ENCODE measurements around the gene CCDC175. TPM values are rescaled to one million over a fixed set of nuclear protein-coding genes. Genes with fewer than 3 reads are reported as not detected.

Gene CCDC175
- total RNA-seq, 4 donors from 2014 or later = 0.27 to 0.95 TPM; not detected in 2

DNA sequence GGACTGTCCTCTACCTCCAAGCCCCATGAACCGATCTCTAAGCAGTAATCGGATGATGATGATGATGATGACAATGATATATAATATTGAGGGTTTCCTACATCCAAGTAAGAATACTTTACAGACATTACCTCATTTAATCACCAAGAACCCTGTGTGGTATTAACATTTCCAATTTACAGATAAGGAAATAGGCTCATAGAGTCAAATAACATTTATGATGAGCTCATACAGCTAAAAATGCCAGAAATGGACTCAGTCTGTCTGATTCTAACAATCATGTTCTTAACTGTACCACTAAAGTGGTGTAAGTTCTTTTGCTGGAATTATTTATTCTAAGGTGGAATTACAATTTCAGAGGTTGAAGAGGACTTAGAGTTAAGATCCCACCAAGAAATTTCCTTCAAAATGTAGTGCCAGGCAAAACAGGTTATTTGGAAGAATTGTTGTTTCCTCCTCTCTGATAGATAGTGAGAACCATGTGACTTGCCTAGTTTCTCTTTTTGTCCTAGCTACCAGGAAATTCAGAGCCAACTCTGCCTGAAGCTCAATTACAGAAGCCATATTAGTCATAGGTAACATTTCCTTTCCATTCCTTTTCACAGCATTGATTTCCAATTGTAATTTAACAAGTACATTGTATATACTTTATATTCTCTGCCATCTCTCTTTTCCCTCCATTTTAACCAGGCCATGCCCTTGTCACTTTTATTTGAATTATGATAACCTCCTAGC is 23.8 kb upstream of the CCDC175 start:
- in situ Hi-C loops (cut with MboI; ENCODE audit: low pct_ligation_motif_present in 1 of 4, low pct_unique_long_range_greater_than_20kb in 1 of 4, low sequenced_read_pairs in 3 of 4) = no loop called here
- Histone ChIP-seq H3K27me3 (no peaks in the 10 kb centered on the region), H3K9me3 (no peaks in the 10 kb centered on the region), H3K36me3 (no peaks in the 10 kb centered on the region), H3K4me3 (no peak overlapping the region), H3K4me1 (peaks cover 0 to 10% (median 0%) of the 10 kb centered on the region in 4 donors), H3K27ac (peak overlapping the region in 2 of 4 donors; percentile 36 to 46)
- intact Hi-C loops (cut with DNase I; ENCODE audit: low total_unique reads) = no loop called here
- 77 to 90% methylated on average over 2 of the region's 2 CpGs for WGBS, 2 donors (ENCODE audit: low coverage in 1 of 2)
- TF ChIP-seq, protein P1, sequence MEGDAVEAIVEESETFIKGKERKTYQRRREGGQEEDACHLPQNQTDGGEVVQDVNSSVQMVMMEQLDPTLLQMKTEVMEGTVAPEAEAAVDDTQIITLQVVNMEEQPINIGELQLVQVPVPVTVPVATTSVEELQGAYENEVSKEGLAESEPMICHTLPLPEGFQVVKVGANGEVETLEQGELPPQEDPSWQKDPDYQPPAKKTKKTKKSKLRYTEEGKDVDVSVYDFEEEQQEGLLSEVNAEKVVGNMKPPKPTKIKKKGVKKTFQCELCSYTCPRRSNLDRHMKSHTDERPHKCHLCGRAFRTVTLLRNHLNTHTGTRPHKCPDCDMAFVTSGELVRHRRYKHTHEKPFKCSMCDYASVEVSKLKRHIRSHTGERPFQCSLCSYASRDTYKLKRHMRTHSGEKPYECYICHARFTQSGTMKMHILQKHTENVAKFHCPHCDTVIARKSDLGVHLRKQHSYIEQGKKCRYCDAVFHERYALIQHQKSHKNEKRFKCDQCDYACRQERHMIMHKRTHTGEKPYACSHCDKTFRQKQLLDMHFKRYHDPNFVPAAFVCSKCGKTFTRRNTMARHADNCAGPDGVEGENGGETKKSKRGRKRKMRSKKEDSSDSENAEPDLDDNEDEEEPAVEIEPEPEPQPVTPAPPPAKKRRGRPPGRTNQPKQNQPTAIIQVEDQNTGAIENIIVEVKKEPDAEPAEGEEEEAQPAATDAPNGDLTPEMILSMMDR (IDR thresholded peaks at IDR 0.05) = no peak
- no peak for TF ChIP-seq POLR2A (IDR thresholded peaks at IDR 0.05)
- no peak for TF ChIP-seq EP300 (IDR thresholded peaks at IDR 0.05; ENCODE audit: low read depth)
- TF ChIP-seq POLR2AphosphoS5 (IDR thresholded peaks at IDR 0.05) = no peak
- DNase-seq = no peak

DNA sequence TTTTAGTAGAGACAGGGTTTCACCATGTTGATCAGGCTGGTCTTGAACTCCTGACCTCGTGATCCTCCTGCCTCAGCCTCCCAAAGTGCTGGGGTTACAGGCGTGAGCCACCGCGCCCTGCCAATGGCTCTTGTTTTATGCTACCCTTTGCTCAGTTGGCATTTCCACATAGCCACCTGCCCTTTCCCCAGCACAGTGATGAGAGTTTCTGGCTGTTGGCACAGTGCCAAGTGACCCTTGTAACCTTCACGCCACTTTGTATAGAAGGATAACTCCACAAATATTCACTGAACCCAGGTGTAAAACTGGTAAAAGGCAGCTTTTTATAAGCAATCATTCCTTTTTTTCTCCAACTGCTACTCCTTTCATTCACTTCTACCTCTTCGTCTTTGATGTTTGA is 18.5 kb upstream of the CCDC175 start:
- H3K36me3 ChIP-seq = no peaks in the 10 kb centered on the region
- no peak overlapping the region for H3K4me3 ChIP-seq
- no peaks in the 10 kb centered on the region for H3K27me3 ChIP-seq
- intact Hi-C loops (cut with DNase I; ENCODE audit: low total_unique reads) (no loop called here), in situ Hi-C loops (cut with MboI; ENCODE audit: low pct_ligation_motif_present in 1 of 4, low pct_unique_long_range_greater_than_20kb in 1 of 4, low sequenced_read_pairs in 3 of 4) (loop anchor here in 1 of 4 donors (25.0 kb wide), 1 partner anchor 458 kb away; no protein-coding TSS in a partner anchor)
- no peak overlapping the region for H3K27ac ChIP-seq
- H3K4me1 ChIP-seq = no peaks in the 10 kb centered on the region
- DNase-seq = peak; percentile 44
- WGBS, 2 donors (ENCODE audit: low coverage in 1 of 2) = 51 to 69% methylated on average over 2 to 6 of the region's 6 CpGs
- no peak for TF ChIP-seq POLR2AphosphoS5 (IDR thresholded peaks at IDR 0.05)
- no peak for TF ChIP-seq POLR2A (IDR thresholded peaks at IDR 0.05)
- TF ChIP-seq, protein P1 (IDR thresholded peaks at IDR 0.05) = no peak
- no peak for TF ChIP-seq EP300 (IDR thresholded peaks at IDR 0.05; ENCODE audit: low read depth)
- H3K9me3 ChIP-seq = no peaks in the 10 kb centered on the region

DNA sequence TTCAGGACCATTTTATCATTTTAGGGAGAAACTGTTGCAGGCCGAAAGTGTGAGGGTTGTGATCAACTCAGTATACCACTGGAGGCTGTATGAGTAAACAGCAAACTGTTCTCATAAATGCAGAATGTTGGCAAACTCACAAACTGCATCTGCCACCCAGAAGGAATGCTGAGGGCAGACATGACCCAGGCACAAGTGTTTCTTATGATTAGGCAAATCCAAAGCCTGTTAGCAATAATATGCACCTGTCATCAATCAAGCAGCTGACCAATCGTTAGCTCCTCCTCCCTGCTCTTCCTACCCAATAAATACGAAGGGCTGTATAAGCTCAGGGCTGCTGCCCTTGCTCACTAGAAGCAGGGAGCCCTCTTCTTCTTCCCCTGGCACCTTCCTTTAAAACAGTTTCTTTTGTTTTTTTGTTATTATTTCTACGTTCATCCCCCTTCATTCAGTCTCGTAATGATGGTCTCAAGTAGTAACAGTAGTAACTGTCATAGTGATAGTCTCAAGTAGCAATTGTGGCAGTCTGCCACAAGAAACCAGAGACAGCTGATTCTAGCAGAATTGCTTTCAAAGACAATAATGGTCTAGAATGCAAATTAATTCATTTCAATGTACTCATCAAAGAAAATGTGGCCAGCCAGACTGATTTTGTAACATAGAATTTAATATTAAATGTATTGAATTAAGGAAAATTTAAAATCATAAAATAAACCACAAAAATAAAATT is 15.2 kb upstream of the CCDC175 start:
- Histone ChIP-seq H3K4me1 (no peaks in the 10 kb centered on the region), H3K4me3 (no peak overlapping the region), H3K9me3 (no peaks in the 10 kb centered on the region), H3K27me3 (no peaks in the 10 kb centered on the region), H3K36me3 (no peaks in the 10 kb centered on the region), H3K27ac (no peak overlapping the region)
- in situ Hi-C loops (cut with MboI; ENCODE audit: low pct_ligation_motif_present in 1 of 4, low pct_unique_long_range_greater_than_20kb in 1 of 4, low sequenced_read_pairs in 3 of 4) (loop anchor here in 1 of 4 donors (25.0 kb wide), 1 partner anchor 455 kb away; no protein-coding TSS in a partner anchor), intact Hi-C loops (cut with DNase I; ENCODE audit: low total_unique reads) (no loop called here)
- DNase-seq = no peak
- TF ChIP-seq POLR2AphosphoS5 (IDR thresholded peaks at IDR 0.05) = no peak
- TF ChIP-seq POLR2A (IDR thresholded peaks at IDR 0.05) = no peak
- TF ChIP-seq, protein P1 (IDR thresholded peaks at IDR 0.05) = no peak
- TF ChIP-seq EP300 (IDR thresholded peaks at IDR 0.05; ENCODE audit: low read depth) = no peak
- 87 to 92% methylated on average over 4 to 5 of the region's 5 CpGs for WGBS, 2 donors (ENCODE audit: low coverage in 1 of 2)

DNA sequence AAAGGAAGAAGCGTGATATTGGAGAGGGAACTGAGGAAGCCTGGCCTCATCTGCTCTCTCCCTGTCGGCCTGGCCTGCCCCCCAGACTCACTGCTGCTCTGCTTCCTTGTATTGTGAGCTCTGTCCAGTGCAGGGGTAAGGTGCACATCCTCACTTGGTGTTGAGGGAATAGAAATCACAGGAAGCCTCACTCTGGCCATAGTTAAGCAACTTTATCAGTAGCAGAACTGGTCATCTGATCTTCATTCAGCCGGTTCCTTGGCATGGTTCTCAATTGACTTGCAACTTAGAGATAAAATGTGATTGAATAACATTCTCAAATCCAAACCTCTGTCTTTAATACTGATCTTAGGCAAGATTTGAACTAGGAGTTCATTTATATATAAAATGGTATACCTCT is 11.5 kb upstream of the CCDC175 start:
- no peak overlapping the region for H3K4me3 ChIP-seq
- 87 to 88% methylated on average over 1 to 3 of the region's 3 CpGs for WGBS, 2 donors (ENCODE audit: low coverage in 1 of 2)
- no peaks in the 10 kb centered on the region for H3K27me3 ChIP-seq
- TF ChIP-seq POLR2AphosphoS5 (IDR thresholded peaks at IDR 0.05) = no peak
- TF ChIP-seq EP300 (IDR thresholded peaks at IDR 0.05; ENCODE audit: low read depth) = no peak
- TF ChIP-seq POLR2A (IDR thresholded peaks at IDR 0.05) = no peak
- TF ChIP-seq, protein P1 (IDR thresholded peaks at IDR 0.05) = no peak
- no peak for DNase-seq
- intact Hi-C loops (cut with DNase I; ENCODE audit: low total_unique reads) = no loop called here
- no peaks in the 10 kb centered on the region for H3K36me3 ChIP-seq
- no peaks in the 10 kb centered on the region for H3K9me3 ChIP-seq
- in situ Hi-C loops (cut with MboI; ENCODE audit: low pct_ligation_motif_present in 1 of 4, low pct_unique_long_range_greater_than_20kb in 1 of 4, low sequenced_read_pairs in 3 of 4) = loop anchor here in 2 of 4 donors (10.0 to 25.0 kb wide), 2 partner anchors 451 to 463 kb away; no protein-coding TSS in a partner anchor
- peaks cover 0 to 4% (median 0%) of the 10 kb centered on the region in 4 donors for H3K4me1 ChIP-seq
- no peak overlapping the region for H3K27ac ChIP-seq
